NCI-H345 treated with DMSO at 0.1 percent for 48 hours (cell line): ENCODE results near the gene LRP1B.

Experiments
- DNase-seq: peaks from one replicate; lab custom pipeline; 2025; ENCODE audit not compliant: unreplicated experiment; lab: John Stamatoyannopoulos, UW

Gene LRP1B

DNA sequence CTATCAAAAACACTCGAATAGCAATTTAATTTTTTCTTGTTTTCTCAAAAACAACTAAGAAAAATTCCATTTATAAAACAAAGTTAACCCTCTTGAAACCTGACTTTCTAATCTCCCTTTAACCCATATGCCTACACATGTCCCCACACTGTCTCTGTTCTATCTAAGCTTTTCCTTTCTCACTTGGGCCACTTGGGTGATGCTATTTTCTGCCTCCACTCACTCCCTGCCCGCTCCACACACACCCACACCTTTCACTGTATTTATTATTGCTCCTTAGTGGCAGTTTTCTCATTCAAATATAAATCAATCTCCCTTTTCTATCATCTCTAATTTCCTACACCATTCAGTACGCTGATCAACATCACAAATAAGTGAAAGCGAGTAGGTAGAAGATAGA, 531.1 kb downstream of the LRP1B start:
- DNase-seq = no peak

DNA sequence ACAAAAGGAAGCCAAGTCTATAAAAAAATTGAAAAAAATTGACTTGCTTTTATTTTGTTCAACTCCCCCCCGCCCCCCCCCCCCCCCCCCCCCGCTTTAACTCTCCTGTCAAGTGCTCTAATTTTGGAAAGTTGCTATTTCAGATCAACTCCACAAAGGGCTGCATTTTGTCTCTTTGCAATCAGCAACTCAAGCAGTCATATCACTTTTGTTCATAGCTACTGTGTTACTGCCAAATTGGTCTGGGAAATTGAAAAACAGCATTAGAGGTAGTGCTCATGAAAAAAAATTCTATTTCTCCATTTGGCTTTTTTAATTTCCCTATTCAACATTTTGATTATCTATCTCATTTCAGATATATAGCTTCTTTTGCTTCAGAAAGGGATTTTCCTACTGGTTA, 531.8 kb downstream of the LRP1B start:
- no peak for DNase-seq

DNA sequence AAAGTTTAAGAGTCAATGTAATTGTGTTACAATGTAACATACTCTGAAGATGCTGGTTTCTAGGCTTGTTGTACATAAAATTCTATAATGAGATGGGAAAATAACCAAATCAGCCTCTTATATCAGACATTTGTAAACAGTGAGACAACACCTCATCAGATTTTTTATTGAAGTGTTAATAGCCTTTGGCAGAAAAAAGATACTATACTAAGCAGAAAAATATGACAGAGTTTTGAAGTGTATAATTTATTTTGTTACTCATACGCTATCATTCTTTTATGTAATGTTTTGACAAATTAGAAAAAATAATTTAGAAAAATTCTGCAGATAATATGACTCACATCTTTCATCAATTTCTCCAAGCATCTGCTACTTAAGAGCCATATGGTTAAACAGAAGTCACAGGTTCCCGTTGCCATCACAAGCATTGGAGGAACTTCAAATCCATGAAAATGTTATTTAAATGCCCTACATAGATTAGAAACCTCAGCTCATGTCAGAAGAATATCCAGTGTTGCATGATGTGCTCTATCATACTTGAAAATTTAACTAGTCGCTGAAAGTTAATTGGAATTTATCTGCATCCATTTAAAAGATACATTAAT, 535.4 kb downstream of the LRP1B start:
- DNase-seq = no peak

DNA sequence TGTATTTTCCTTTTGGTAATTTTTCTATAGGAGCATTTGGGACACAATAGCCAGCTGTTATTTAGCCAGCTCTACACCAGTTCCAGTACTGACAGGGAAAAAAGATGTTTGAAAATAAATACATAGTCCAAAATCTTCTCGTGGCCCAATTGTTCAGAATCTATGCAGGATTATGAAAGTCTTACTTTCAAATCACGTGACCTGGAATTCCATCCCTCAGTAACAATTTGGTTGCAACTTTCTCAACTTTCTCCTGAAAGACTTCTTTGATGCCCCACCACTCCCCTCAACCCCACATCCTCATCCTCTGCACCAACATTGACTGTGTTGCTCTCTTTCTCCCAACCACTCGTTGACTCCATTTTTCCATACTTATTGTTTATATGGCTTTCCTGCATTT, 539.0 kb downstream of the LRP1B start:
- DNase-seq = no peak

DNA sequence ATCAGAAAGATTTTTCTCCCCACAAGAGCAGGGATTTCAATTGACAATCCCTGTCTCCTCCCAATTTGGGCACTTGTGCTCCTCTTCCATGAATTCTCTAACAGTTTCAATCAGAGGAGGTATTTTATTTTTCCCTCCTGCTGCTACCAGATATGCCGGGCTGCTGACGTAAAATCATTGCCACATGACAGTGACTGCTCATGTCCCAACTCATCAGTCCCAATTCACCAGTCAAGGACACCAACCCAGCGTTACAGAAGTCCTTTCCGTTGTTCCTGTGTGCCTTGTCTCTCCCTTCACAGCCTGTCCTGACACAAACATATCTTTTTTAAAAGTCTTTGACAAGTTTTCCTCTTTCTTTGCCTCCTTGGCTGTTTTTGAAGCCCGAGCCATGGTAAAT, 540.2 kb downstream of the LRP1B start:
- DNase-seq = no peak

DNA sequence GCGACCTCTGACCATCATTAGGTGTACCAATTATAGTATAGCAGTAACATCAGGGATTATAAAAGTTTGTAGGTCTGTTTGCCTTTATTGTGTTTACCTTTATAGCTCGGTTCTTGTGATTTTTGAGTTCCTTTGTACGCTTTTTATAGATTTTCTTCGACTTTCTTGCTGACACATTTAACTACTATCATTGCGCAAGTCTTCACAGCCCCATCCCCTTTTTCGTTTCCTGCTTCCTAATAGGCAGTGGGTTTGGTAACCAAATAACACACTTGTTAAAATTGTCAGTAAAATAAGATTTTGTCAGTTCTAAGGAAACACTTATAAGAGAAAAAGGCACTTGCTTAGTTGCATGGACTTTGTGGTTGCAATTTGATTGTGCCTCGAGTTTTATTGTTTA, 541.5 kb downstream of the LRP1B start:
- no peak for DNase-seq

DNA sequence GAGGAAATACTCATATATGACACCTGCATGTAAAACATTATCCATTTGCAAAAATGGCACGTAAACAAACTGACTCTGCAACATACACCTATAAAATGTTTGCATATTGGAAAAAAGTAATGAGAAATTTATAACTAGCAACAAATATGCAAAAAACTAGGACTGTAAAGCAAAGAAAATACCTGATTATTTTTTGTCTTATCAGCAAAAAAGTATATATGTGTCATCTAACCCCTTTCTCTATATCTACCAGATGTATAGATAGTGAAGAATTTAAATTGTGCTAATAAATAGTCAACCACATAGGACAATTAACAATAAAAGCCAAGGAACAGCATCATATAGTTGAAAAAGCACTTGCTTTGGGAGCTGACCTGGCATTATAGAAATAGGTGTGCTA, 543.8 kb downstream of the LRP1B start:
- DNase-seq = no peak

DNA sequence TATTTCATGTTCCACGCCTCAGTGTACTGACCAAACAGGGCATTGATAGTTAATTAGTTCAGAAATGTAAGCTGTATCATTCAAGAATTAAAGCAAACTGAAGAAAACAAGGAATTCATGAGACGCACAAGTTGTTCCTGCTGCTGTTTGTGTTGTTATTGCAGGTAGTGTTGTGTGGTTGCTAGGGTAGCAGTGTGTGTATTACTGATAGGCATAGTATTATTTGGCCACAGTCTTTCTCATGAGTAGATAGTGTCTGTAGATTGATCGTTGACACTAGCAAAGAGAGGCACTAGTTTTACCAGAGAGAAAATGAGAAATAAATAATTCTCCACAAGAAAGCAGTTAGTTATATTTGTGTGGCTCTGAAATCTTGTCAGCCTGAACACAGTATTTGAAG, 548.6 kb downstream of the LRP1B start:
- DNase-seq = no peak

DNA sequence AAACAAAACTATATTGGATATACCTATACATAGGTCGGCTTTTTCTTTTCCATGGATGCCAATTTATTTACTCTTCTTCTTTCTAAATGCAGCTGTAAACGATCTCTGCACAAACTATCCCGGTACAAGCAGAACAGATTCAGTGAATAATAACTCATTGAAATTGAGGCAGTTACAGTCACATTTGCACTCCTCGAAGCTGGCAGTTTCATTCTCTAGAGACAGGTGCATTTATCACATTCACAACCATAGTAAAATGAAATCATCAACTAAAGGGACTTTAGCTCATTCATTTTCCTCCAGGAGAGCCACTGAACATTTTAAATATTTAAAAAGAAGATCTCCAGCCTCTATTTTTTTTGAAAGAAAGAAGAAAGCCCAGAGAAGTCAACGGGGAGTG, 551.7 kb downstream of the LRP1B start:
- no peak for DNase-seq

DNA sequence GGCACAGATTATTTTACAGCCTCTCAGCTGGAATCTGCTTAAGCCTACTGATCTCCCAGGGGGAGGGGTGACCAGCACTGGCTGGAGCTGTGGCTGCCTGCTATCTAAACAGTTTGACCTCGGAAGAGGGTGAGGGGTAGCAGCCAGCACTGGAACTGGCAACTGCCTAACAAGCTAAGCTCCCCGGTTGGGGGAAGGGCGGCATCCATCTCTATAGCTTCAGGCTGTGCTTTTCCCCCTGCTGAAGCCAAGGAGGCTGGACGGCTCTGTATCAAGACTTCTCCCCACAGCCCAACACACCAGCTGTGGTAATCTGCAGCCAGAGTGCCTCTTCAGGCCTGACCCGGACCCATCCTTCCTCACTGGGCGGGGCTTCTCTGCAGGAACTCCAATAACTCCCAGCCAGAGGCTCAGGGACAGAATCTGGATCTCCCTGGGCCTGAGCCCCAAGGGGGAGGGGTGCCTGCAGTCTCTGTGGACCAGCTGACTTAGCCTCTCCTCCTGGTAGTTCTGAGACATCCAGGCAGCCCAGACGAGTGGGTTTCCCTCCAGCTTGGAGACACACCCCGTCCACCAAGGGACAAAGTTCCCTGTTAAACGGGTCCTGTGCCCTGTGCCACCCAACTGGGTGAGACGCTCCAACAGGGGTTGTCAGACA, 560.2 kb downstream of the LRP1B start:
- DNase-seq = no peak

DNA sequence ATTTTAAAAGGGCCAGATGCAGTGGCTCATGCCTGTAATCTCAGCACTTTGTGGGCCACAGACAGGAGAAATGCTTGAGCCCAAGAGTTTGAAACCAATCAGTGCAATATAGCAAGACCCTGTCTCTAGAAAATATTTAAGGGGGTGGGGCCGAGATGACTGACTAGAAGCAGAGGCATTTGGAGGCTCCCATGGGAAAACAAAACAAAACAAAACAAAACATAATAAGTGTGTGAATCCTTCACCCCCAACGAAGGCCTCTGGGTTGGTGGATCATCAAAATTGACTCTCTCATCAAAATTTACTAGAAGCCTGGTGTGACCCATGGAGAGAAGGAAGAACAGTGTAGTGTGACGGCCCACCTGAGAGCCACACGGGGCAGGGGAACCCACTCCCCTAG, 560.9 kb downstream of the LRP1B start:
- DNase-seq = no peak

DNA sequence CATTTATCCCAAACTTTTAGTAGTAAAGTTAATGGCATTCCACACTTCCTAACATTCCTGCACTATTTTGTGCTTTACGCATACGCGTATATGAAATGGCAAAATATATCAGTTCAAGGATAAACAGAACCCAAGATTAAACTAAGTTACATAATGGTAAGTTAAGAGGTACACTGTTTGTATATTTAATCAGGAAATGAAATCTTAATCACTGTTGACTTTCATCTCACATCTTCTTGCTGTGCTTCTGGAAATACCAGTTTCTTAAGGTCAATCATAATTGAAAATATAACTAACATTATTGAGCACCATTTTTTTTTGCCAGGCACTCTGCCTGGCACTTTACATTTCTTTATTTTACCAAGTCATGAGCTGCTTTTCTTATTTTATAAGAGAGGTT, 565.2 kb downstream of the LRP1B start:
- no peak for DNase-seq

DNA sequence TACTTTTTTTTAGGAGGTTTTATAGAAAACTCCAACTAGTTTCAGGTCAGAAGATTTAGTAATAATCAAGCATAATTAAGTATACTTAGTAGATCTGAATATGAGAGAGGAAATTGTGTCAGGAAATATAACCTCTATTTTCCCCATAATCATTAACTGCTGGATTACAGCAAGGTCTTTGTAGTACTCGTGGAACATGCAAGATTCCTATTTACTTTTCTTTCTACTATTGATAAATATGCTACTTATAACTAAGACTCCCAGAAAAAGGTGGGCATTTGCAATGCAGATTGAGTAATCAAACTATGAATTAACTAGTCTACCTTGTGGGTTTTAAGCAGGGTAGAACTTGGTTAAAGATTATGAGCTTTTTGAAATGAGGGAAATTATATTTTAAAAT, 570.1 kb downstream of the LRP1B start:
- DNase-seq = no peak

DNA sequence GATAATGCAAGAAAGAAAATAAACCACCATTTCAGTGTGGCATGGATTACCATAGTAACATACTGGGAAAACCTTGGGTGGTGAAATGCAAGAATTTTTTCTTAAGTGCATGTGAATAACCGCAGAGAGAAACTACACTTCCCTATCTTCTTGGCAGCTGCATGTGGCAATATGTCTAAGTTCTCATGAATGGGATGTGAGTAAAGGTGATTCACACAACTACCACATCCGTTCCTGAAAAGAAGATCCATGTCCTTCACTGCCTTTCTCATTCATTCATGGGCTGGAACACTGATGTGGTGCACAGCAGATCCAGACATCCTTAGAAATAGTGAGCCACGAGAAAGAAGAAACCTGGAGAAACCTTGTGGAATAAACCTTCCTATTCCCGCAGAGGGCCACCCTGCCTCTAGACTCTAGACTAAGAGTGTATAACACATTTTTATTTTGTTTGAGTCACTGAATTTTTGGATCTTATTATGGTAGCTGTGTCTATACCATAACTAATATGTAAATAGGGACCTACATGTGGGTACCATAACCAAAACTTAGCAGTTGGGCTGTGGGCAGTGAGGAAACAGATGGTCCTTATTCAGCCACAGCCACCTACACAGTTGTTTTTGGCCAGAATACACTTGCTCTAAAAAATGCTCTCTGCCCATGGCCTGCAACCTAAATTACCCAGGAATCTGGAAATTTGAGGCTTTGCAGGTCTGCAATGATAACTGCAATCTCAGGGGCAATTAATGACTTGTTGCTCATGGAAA, 573.3 kb downstream of the LRP1B start:
- DNase-seq = no peak

DNA sequence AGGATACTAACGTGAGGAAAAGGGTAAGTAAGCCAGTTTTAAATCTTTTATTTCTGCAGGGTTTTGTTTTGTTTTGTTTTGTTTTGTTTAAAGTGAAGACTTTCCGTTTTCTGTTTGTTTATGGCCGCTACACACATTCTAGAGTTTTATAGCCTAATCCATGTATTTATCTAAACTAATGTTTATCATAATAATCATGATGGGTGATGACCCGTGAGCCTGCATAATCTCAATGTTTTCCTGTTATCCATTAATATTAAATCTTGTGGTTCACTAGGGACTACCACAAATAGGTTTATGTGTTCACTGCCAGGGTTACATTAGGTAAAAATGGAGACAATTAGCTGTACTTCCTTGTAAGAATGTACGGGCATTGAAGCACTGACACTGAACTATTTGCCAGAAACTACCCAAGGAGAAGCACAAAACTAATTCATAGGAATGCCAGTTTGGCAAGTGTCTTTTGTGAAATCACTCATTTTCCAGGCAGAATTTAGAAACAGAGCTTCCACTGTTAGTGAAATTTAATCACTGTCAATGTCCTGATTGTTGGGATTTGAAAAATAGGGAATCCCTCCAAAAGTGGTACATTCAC, 574.8 kb downstream of the LRP1B start:
- no peak for DNase-seq

DNA sequence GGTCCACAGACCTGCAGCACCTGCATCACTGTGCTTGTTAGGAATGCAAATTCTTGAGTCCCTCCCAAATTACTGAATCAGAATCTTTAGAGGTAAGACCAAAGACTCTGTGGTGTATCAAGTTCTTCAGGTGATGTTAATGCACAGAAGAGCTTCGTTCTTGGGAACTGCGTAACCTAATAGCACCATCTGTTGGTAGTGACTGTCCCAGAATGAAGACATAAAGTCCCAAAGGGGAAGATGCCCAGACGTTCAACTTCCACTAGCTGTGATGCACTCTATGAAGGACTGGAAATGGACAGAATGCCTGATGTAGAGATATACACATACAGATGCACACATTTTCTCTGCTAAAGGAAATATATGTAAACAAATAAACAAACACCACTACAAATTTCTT, 576.0 kb downstream of the LRP1B start:
- no peak for DNase-seq

DNA sequence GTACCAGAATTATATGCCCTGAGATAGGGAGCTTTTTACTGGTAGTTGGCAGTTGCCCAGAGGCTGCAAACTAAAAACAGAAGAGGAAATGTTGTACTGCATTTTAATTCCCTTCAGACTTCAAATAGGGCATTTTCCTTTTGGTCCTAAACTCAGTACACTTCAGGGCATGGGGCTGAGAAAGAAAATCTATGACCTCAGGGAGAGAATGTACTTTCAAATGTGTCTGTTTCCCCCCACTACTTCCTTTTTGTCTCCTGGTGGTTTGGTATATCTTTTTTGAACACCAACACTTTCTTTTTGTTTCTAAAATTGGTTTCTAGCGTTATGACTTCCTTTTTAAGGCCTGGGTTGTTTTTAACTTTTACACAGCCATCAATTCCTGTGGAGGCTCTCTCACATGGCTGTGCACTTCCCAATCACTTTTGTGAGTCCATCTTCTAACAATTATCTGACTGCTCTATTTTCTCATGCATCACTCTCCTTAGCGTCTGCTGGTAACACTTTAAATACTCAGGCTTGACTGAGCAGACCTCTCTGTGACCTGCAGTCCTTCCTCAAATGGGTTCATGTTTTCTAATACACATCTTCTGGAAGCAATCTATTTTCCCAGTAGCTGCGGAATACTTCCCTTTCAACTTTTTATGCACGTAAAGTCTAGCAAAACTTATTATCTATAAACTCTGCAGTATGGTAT, 596.0 kb downstream of the LRP1B start:
- no peak for DNase-seq

DNA sequence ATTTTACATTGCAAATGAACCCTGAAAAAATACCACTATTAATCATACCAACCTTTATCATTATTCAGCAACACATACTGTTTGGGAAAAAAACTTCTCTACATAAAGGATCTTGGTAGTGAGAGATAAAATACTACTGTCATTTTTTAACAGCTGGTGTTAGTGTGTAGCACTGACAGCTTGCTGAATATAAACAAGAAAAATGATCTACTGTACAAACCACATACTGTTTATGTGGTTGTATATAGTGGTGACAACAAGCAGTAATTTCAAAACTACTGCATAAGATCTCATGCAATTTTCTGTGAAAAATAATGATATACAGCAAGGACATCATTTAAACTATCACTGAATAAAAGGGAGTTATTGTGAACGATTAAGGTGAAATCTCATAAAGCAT, 601.2 kb downstream of the LRP1B start:
- no peak for DNase-seq

DNA sequence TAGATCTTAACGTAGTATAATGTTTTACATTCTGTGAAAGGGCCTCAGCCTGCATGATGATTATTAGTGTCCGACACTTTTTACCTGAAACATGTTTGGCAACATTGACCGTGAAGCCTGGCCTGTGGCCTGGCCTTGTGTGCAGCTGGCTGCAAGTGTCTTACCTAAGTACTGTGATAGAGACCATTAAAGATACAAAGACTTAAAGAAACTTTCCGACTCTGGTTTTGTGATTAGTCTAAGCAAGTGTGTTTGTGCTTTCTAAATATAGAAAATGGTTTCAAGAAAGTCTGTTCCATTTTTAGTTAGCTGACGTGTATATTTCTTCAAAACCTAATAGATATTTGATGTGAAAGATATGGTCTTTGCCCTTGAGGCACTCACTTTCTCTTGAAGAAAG, 601.8 kb downstream of the LRP1B start:
- DNase-seq = no peak

DNA sequence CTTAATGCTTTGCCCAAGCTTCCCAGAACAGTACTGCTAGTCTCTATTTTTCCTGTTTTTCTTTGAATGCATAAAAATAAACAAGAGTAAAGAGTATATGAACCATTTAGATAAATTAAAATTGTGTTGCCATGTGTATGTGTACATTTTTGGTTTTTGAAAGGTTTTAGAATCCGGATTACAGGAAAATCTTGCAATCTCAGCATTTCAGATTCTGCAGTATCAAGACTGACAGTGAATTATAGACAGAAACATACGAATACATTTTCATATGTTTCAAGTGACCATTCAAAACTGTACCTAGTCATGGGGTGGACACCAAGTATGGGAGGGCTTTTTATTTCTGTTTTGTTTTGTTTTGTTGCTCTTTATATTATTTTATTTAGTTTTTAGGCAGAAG, 604.1 kb downstream of the LRP1B start:
- DNase-seq = no peak

DNA sequence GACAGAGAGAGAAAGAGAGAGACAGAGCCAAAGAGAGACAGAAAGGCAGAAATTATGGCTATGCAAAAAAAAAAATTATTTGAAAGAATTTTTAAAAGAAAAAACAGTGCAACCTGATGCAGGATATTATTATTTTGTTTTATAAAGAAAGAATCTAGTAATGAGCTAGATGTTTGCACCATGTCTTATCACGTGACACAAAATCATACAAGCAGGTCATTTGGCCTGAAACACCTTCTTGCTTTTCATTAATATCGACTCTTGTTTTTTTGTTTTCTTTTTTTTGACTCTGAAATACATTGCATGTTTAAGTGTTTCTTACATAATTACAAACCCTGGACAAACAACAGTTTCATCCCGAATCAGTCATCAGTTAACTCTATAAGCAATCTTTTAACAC, 606.0 kb downstream of the LRP1B start:
- DNase-seq = no peak

DNA sequence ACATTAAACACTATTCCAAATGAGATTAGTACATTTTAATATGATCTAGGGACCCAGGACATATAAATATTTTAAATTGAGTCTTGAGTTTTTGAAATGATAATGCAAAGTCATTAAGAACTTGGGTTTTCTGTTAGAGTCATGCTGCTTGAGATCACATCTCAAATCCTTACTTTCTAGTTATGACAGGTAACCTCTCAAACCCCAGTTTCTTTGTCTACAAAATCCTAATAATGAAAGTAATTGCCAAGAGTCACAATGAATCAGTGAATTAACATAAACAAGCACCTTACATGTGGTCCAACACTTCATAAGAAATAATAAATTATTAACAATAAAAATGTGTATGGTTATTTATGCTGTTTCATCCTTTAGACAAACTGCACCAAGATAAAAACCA, 607.6 kb downstream of the LRP1B start:
- DNase-seq = no peak
